Measurements from ENCODE around the gene GGACT.

Gene GGACT

DNA sequence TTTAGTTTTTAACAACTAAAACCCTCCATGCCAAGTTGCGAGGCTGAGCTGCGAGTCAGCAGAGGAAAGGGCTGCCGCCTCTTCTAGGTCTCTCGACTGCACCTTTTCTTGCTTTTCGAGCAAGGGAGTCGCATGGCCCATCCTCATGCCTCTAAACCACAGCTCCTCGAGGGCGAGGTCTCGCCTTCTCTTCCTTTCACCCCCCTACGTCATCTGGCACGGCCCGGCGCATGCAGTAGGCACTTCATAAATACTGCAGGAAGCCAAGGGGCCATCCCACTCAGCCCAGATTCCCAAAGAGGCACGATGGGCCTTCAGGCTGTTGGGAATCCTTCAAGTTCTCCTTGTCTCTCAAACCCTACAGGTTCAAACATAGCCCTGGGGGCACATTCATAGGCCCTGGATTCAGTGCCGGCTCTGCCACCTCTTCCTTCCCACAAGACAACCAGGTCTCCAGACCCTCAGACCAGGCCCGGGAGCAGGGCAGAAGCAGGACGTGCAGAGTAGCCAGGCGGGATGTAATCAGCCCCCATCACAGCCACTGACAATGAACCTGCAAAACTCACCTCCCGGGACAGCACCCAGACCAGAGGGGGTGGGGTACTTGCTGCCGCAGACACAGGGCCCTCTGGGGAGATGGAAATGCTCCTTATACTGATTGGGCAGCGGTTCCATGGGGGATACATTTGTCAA is 41.7 kb downstream of the GGACT start:
- DNase-seq: no peak

DNA sequence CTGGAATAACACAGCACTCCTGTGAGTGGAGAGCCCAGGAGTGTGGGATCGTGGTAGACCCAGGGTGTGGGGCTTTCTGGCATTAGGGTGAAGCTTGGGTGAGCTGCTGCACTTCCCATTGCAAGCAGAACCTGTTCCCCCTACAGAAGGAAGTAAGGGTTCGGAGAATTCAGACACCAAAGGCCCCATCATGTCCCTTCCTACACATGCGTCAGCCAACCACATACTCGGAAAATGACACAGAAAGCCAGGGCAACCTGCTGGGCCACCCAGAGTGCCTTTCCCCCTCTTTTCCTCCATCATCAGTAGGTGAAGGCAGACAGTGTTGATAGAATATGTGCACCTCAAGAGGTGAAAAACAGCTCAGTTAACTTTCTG is 42.9 kb downstream of the GGACT start:
- DNase-seq: no peak

DNA sequence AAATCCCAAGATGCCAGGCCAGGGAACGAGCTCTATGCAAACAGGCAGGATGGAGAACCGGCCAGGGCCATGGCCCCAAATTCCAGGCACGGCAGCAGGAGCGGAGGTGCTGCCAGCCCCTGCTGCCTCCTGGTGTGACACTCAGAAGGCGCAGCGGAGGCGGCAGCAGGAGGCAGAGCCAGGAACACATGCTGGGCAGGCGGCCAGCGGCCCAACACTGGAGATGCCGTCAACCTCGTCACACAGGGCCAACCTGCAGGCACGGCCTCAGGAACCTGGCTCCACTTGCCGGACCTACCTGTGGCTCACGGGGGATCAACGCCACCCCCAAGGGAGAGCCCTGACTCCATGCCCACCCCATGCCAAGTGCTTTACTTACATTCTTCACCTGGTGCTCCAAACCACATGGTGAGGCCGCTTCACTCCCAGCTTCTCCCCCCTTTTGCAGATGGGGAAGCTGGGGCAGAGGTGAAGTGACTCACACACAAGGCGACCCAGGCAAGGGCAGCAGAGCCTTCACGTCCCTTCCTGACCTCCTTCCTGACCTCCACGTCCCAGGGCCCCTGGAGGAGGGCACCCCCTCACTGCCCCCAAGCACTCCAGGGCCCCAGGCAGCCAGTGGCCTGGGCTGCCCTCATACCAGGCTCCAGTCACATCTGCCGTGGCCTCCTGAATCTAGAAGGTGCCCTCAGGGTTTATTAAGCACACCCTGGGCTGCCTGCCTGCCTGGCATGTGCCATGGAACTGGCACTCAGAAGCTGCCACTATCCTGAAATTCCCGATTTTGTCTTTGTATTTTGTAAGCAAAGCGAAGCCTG is 43.5 kb downstream of the GGACT start:
- no peak for DNase-seq

DNA sequence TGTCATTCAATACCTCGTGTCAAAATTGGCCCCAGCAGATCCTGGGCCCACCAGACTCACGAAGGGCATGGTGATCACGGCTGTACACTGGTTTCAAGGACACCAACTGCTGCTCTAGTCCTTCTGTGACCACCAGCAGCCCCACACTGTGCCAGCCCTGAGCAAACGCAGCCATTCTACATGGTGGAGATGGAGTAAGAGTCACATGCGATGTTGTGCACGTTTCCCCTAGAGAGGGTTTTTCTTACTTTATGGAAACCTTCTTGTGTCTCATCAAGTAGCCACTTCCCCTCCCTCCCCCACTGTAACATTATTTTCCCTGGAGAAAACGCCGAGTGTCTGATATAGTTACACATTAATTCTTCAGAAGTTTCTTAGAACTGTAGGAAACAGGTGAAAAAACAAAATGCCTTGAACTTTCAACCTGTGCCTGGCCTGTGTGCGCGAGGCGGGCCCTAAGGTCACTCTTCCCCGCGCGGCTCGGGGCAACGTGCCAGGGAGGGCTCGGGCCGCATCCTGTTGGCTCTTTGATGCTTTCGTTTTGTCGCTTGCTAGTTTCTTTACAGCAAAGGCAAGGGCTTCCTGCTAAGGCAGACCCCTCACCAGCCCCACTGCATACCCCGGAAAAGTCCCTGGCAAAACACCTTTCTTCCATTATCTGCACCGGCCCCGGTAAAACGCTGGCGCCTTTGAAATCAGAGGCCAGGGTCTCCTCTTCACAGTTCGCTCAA is 44.6 kb downstream of the GGACT start:
- peak; percentile 6 for DNase-seq

DNA sequence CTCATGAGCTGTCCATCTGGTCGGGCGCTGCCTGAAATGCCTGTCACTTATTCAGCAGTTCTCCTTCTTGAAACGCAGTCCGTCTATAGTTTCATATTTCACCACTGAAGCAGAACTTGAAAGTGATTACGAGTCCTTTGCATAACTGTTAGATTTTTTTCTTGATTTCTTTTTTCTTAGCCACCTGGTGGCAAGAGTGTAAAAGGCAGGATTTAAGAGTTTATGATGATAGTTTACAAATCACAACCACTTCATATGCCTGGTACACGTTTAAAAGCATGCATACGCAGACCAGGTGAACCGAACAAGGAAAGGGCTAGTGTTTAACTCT is 45.8 kb downstream of the GGACT start:
- DNase-seq: peak; percentile 84

DNA sequence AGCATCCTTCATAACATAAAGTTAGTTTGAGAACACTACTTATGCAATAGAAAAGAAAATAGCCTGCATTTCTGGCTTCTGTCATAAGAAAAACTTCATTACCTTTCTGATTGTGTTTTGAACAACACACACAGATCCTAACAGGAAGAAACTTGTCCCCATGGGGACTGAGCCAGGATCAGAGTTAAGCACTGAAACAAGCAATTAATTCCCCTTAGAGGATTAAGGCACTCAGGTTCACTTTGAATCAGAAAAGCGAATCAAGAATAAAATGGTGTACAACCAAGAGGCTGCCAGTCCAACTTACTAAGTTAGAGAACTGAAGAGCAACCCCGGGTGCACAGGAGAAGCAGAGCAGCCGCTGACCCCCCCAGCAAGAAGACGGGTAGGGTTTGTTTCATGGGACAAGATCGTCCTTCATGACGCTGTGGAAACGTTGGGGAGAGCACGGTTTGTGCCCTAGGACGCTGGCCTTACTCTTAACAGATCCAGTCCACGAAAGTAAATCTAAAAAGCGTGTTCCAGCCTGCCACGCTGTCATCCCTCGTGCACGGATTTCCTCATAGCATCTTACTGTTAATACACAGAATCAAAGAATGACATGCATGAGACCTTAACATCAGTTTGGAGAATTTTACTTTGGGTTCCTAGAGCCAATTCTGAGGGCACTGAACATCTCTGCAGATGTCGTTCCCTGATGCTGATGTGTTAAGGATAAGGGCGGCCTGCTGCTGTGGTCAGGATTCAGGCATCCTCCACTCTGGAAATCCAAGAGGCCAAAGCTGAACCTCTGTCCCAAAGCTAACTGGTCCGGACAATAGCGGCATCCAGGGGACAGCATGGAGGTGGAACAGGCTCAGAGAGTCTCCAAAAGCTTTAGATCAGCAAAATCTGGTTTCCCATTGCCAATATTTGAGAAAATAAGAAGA is 46.4 kb downstream of the GGACT start:
- no peak for DNase-seq

DNA sequence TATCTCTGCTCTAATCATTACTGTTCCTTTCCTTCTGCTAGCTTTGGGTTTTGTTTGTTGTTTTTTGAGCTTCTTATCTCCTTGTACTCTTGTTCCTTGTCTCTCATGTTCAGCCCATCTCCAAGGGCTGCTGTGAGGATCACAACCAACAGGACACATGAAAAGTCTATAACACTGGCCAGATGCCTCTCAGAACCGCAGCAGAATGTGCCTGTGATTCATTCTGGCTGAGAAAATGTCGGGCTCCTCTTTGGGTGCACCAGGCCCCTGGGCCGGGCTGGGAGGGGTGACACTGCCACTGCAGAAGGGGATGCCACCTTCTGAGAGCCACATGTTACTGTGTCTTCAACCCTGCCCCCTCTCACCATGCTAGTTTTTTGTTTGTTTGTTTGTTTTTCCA is 48.0 kb downstream of the GGACT start:
- DNase-seq: no peak

DNA sequence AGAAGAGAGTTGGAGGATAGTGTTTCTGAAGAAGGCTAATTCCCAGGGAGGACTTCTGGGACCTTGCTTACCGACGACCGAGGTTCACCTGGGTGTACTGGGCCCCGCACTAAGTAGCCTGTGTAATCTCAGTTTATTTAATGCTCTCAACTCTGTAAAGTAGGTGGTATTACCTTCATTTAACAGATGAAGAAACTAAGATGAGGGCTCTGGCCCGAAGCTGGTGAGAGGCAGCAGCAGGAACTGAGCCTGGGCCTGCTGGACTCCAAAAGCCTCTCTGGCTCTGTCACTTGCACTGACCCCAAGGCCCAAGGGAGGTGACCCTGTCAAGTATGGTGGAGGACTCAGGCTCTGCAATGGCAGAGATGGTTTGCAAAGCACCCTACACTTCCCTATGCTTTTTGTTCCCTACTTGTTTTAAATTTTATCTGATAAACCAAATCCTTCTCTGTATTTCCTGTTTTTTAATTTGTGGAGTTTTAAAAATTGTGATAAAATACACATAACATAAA is 50.6 kb downstream of the GGACT start:
- no peak for DNase-seq

DNA sequence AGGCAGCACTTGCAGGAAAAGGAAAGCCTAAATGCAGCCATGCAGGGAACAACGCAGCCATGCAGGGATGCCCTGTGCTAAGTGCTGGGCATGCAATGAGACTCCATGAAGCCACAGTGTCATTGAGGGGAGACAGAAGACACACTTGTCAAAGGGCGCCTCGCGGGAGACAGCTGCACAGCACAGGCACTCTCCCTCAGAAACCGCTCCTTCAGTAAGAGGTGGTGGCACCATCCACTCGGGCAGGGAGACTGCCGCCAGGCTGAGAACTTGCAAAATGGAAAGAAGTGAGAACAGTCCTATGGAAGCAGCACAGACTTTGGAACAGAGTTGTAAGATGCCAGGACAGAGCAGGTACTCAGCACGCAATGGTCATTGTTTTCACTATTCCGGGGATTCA is 51.1 kb downstream of the GGACT start:
- no peak for DNase-seq

DNA sequence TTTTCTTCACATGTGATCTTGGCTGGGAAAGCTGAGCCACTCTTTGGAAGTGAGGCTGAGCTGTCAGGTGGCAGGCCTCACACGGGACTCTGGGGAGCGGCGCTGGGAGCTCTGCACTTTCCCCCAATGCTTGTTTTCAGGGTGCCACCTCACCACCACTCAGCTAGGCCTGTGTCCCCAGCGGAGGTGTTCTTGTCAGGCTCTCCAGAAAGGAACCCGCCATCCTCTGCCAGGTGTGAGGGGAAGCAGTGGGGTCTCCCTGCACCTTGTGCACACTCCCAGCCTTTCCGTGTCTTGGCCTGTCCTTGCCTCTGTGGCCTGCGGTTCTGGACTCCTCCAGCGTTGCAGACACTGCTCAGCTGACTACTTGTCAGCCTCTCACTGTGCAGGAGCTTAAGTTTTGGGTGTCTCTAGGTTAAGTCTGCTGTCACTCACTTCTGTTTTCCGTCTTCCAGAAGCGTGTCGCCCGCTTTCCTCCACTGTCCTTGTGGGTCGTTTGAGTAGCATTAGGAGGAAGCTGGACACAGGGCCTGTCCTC is 51.9 kb downstream of the GGACT start:
- DNase-seq: no peak

DNA sequence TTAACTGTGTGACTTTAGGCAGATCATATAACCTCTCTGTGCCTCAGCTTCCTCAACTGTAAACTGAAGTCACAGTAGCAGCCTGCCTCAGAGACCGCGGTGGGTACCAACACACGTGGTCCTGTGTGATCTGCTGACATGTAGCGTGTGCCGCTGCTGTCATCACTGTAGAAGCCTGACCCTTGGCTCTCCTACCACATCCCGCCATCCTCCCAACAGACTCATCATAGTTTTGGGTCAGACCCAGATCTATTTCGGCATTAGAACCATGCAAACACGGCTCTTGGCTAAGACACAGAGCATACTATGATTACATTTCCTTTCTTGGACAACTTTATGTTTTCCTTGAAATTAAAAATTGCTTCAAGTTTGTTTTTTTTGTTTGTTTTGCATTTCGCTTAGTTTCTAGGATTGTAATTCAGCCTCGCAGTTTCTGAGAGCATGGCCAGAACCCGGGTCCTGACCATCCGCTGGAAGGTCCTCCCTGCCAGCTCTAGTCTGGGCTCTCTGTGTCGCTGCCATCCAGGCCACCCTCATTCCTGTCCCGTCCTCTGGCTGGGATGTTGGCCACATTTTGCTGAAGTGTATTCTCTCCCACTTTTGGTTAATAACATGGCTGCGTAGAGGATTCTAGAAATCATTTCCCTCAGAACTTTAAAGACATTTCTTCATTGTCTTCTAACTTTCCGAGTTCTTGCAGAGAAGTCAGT is 53.0 kb downstream of the GGACT start:
- DNase-seq: no peak

DNA sequence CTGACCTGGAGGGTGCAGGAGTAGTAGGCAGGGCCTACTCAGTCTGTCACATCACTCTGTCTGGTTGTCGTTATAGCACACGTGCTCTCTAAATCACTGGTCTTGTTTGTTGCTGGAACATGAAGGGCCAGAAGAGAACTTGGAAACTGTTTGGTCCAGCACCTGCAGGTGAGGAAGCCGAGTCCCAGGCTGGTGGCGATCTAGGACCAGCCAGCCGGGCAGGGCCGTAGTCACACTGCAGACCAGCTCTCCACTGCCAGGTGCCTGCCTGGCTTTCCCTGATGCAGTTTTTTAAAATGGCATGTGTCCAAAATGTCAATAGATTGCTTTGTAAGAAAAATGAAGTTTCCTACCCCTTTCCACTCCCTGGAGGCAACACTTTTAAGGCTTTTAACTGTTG is 53.7 kb downstream of the GGACT start:
- DNase-seq: no peak

DNA sequence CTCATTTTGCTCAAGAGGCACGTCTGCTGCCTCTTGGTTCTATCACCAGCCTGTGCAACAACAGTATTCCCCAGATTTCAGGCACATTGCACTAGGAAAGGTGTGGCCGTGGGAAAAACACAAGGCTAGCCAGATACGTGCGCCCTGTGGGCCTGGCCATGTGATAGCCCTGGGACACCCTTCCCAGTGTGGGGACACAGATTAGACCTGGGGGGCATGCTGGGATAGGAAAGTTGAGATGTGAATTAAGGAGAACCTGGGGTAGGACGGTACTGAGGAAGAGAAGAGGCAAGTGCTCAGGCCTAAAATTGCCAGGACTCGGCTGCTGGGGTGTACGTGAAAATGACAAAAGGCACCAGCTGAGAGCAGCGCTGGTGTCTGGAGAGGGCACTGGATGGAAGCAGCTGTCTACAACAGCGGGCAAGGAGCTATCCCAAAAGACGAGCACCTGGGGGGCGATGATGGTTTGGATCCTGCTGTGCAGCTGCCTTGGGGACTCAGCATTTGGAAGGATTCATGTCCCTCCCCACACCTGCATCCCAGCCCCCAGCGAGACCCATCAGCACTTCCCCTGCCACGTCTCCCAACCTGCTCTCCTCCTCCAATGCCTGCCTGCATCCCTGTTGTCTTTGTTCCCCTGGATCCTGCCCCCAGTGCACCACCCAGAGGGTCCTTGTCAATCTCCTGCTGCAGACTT is 54.3 kb downstream of the GGACT start:
- DNase-seq: no peak

DNA sequence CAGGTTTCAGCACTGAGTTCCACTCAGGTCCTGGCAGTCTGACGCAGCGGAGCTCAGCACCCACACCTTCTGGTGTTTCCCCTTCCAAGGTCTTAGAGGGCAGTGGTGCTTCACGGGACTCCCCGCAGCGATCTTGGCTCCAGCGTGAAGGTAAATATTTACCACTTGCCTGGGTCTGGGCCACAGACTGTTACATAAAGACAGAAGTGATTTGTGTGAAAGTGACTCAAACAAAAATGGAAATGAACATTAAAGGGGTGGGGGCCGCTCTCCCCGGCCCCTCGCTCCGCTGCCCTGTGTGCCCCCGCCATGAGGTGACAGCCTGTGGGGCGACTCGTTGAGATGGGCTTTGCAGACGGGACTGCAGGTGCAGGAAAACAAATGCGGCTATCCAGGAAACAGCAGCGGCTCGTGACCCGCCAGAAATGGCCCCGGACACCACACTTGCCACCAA is 55.0 kb downstream of the GGACT start:
- DNase-seq: no peak

DNA sequence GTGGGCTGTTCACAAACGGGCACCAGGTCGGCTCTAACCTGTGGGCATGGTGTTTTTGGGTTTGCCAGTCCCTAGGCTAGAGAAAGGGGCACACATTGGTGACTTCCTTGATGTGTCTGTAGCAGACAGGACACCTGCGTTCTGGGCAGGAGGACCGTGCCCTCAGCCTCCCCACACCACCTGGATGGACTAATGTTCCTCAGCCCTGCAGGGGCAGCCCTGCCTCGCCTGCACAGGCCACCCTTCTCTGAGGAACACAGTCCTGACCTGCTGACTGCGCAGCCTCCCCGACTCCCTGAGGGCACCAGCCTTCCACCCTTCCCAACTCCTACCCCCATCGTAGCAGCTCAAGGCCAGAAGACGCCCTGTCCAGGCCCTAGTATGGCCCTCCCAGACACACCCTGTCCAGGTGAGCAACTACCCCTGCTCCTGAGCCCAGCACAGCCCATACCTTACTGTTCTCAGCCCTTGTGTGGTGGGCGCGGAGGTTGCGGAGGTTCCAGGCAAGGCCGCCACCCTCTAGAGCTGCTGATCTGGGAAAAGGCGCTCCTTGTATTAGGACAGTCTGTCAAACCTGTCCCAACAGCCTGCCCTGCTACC is 55.7 kb downstream of the GGACT start:
- no peak for DNase-seq

DNA sequence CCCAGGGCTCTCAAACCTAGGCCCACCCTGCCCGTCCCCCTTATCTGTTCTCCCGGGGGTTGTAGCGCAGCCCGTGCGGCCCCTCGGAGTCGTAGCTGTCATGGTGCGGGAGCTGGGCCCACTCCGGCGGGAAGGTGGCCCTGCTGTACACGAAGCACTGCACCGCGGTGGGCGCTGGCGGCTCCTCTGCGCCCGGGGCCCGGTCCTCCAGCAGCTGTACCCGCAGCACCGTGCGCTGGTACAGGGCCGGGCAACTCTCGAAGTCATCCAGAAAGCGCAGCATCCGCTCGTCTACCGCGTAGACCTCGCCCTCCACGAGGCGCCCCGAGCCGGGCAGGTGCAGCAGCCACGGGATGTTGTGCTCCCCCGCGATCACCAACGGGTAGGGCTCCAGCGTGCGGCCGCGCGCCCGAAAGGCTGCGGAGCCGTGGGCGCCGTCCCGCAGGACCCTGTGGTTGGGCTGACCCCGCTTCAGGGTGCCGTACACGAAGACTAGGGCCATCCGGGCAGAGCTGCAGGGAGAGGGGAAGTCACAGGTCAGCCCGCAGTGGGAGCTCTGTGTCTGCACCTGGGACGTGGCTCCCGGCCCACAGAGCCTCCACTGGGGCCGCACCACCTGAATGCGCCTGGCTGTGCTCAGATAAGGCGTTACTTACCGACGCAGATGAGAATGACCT is 56.4 kb downstream of the GGACT start:
- DNase-seq: no peak

DNA sequence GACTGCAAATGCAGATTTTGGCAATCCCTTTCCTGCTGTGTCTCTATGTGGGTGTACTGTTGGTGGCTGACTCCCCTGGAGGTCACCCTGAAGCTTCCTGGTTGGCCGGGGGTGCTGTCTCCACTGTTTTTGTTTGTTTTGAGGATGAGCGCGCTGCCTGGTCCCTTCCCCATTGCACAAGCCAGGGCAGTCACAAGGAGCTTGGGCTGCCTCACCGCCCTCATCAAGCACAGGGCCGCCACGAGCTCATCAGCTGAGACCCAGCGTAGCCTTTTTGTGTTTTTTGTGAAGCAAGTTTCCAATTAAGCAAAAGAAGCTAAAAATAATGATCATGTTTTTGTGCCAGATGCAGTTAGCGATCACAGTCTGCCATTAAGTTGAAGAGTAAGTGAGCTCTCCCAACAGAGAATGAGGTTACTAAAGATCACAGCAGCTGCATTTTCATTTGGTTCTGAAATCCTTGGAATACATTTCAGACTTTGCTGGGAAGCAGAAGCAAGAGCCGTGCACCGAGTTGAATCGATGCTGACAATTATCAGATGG is 57.8 kb downstream of the GGACT start:
- peak; percentile 51 for DNase-seq

DNA sequence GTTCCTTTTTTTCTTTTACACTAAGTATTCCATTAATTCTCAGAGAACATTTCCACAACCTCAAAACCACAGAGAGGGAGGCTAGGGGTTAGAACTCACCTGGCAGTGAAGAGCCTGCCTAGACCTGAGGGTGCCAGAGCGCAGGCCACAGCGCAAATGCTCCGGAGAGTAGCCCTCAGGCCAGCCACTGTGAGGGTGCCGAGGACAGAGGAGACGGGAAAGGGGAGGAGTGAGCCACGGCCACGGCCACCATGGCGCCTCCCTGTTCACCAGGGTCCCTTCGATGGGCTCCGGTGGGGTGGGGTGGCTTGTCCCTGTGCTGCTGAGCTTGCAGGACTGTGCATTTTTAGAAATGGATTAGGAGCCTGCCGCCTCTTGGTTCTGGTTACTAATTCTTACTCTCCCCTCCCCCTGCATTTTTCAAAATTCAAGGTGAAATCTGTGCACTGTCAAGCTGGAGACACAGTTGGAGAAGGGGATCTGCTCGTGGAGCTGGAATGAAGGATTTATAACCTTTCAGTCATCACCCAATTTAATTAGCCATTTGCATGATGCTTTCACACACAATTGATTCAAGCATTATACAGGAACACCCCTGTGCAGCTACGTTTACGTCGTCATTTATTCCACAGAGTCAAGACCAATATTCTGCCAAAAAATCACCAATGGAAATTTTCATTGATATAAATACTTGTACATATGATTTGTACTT is 58.8 kb downstream of the GGACT start:
- DNase-seq: no peak

DNA sequence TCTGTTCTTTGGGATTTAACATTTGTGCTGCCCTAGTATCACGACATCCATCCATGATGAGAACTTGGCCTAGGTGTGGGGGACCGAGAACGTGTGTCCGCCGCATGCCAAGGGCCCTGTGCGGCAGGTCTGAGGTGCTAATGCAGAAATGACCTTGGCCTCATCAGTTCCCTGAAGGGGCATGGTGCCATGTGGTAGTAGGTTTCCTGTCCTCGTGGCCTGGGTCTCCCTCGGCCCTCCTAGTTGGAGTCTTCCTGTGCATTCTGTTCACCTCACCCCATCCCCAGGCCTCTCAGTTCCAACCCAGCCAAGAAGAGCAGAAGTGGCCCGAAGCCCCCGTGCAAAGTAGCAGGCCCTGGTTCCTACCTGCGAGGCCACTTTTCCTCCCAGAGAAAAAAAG is 59.8 kb downstream of the GGACT start:
- no peak for DNase-seq
